IMR-90 (cell line): ENCODE measurements around the gene CCDC134. TPM values are rescaled to one million over a fixed set of nuclear protein-coding genes. Genes with fewer than 3 reads are reported as not detected.

Experiments used
- ATAC-seq: fragments of 200-7000 bp; cut with Tn5 transposase; 2 replicates; pipeline ENCODE4 v1.9.1; 2020; ENCODE audit warnings: low read depth, mild to moderate bottlenecking, moderate library complexity
- BruUV-seq: library from RNA; stranded (reverse); fragments of 400-500 nt; replicated peaks from 2 replicates; lab custom pipeline; 2021; lab: Mats Ljungman, UMichigan
- CTCF ChIA-PET: fragments of 300-600 bp; formaldehyde crosslinking; extraction: SDS; loops from one replicate; lab custom pipeline; 2021; ENCODE audit warnings: antibody characterized with exemption; lab: Yijun Ruan, JAX
- POLR2A ChIA-PET: fragments of 300-600 bp; sonication (Branson Sonifier 250); formaldehyde crosslinking; loops from one replicate; lab custom pipeline; 2022; ENCODE audit warnings: antibody characterized with exemption; ENCODE audit not compliant: unreplicated experiment; lab: Charles Lee
- DNase-seq: peaks from one replicate; pipeline ENCODE4 v3.0.0; 2013
- H2AFZ ChIP-seq: replicated peaks from 2 replicates; pipeline ENCODE3; 2013; ENCODE audit warnings: low read length, mild to moderate bottlenecking; ENCODE audit not compliant: poor library complexity
- H2AK5ac ChIP-seq: 2 replicates; pipeline ENCODE4 v1.6.1; 2013; ENCODE audit warnings: low read depth, low read length, inconsistent platforms
- H2AK9ac ChIP-seq: replicated peaks from 2 replicates; pipeline ENCODE3; 2013; ENCODE audit warnings: mild to moderate bottlenecking, low read depth, low read length, moderate library complexity; ENCODE audit not compliant: poor library complexity
- H2BK120ac ChIP-seq: 2 replicates; pipeline ENCODE4 v1.6.1; 2013; ENCODE audit warnings: low read depth, low read length, inconsistent platforms
- H2BK15ac ChIP-seq: 3 replicates; pipeline ENCODE4 v1.6.1; 2013; ENCODE audit warnings: low read depth, low read length, inconsistent platforms
- H2BK20ac ChIP-seq: 2 replicates; pipeline ENCODE4 v1.6.1; 2013; ENCODE audit warnings: low read depth, mild to moderate bottlenecking, inconsistent platforms, low read length, moderate library complexity
- H2BK5ac ChIP-seq: 2 replicates; pipeline ENCODE4 v1.6.1; 2013; ENCODE audit warnings: mild to moderate bottlenecking, low read depth, low read length, inconsistent platforms; ENCODE audit not compliant: poor library complexity, severe bottlenecking
- H3K14ac ChIP-seq: replicated peaks from 2 replicates; pipeline ENCODE4 v1.6.1; 2013; ENCODE audit warnings: low read depth, low read length, inconsistent platforms
- H3K18ac ChIP-seq: 2 replicates; pipeline ENCODE4 v1.6.1; 2013; ENCODE audit warnings: low read depth, low read length, control low read depth
- H3K23ac ChIP-seq: 2 replicates; pipeline ENCODE4 v1.6.1; 2013; ENCODE audit warnings: low read depth, low read length, inconsistent platforms
- H3K27ac ChIP-seq: 2 replicates; pipeline ENCODE4 v1.5.1; 2013; ENCODE audit warnings: mild to moderate bottlenecking, control low read depth, low read length; ENCODE audit not compliant: insufficient read depth
- H3K27me3 ChIP-seq: 2 replicates; pipeline ENCODE4 v1.6.1; 2013; ENCODE audit warnings: low read length; ENCODE audit not compliant: control insufficient read depth, insufficient read depth
- H3K36me3 ChIP-seq: 2 replicates; pipeline ENCODE4 v1.6.1; 2013; ENCODE audit warnings: low read length, mixed read lengths; ENCODE audit not compliant: control insufficient read depth, insufficient read depth
- H3K4ac ChIP-seq: 2 replicates; pipeline ENCODE4 v1.6.1; 2013; ENCODE audit warnings: low read depth, low read length, inconsistent platforms
- H3K4me1 ChIP-seq: 2 replicates; pipeline ENCODE4 v1.6.1; 2013; ENCODE audit warnings: low read length, mixed read lengths; ENCODE audit not compliant: control insufficient read depth, insufficient read depth
- H3K4me2 ChIP-seq: 2 replicates; pipeline ENCODE4 v1.6.1; 2013; ENCODE audit warnings: low read depth, mild to moderate bottlenecking, control low read depth, low read length, moderate library complexity
- H3K4me3 ChIP-seq: 2 replicates; pipeline ENCODE4 v1.5.1; 2013; ENCODE audit warnings: low read depth, mild to moderate bottlenecking, control low read depth, low read length, moderate library complexity; ENCODE audit not compliant: insufficient read depth
- H3K56ac ChIP-seq: 2 replicates; pipeline ENCODE4 v1.6.1; 2013; ENCODE audit warnings: low read length, inconsistent platforms; ENCODE audit not compliant: insufficient read depth; ENCODE audit errors: extremely low read depth
- H3K79me1 ChIP-seq, 2 experiments: 2 replicates each; pipeline ENCODE4 v1.6.1; 2013; ENCODE audit warnings: low read length in 2 of 2, inconsistent platforms in 1 of 2, low read depth in 1 of 2
- H3K9ac ChIP-seq: 2 replicates; pipeline ENCODE4 v1.6.1; 2013; ENCODE audit warnings: low read depth, low read length, control low read depth
- H3K9me1 ChIP-seq: 2 replicates; pipeline ENCODE4 v1.6.1; 2013; ENCODE audit warnings: low read length, inconsistent platforms; ENCODE audit not compliant: insufficient read depth
- H3K9me3 ChIP-seq: 2 replicates; pipeline ENCODE4 v1.6.1; 2013; ENCODE audit warnings: low read length; ENCODE audit not compliant: control insufficient read depth, insufficient read depth
- H4K20me1 ChIP-seq: 2 replicates; pipeline ENCODE4 v1.6.1; 2013; ENCODE audit warnings: low read length, inconsistent platforms; ENCODE audit not compliant: insufficient read depth
- H4K5ac ChIP-seq: 2 replicates; pipeline ENCODE4 v1.6.1; 2013; ENCODE audit warnings: mild to moderate bottlenecking, low read depth, low read length, control low read depth
- H4K8ac ChIP-seq, 2 experiments: 2 replicates each; pipeline ENCODE4 v1.6.1; 2013; ENCODE audit warnings: low read depth in 2 of 2, low read length in 2 of 2, control low read depth in 1 of 2, inconsistent platforms in 1 of 2
- H4K91ac ChIP-seq: 2 replicates; pipeline ENCODE4 v1.6.1; 2013; ENCODE audit warnings: low read depth, low read length, inconsistent platforms; ENCODE audit not compliant: insufficient read depth
- BHLHE40 ChIP-seq: fragments of 150-350 bp; IDR thresholded peaks from 2 replicates; pipeline ENCODE4 v1.6.1; 2016; ENCODE audit warnings: mild to moderate bottlenecking, low read depth, low read length
- CEBPB ChIP-seq: IDR thresholded peaks from 2 replicates; pipeline ENCODE4 v1.6.1; 2012; ENCODE audit warnings: low read depth, low read length, improper control_type of control experiment
- CHD1 ChIP-seq: IDR thresholded peaks from 2 replicates; pipeline ENCODE4 v1.6.1; 2012; ENCODE audit warnings: low read depth, low read length, improper control_type of control experiment
- CTCF ChIP-seq: conservative IDR thresholded peaks from 2 replicates; pipeline ENCODE4 v1.5.1; 2012; ENCODE audit warnings: mild to moderate bottlenecking, low read depth, low read length, improper control_type of control experiment
- ELK1 ChIP-seq: fragments of 150-350 bp; IDR thresholded peaks from 2 replicates; pipeline ENCODE4 v1.6.1; 2016; ENCODE audit warnings: low read depth, mild to moderate bottlenecking, low read length, moderate library complexity, borderline replicate concordance
- FOS ChIP-seq: fragments of 150-350 bp; IDR thresholded peaks from 2 replicates; pipeline ENCODE4 v1.6.1; 2016; ENCODE audit warnings: low read depth, low read length
- MAFK ChIP-seq: IDR thresholded peaks from 2 replicates; pipeline ENCODE4 v1.6.1; 2012; ENCODE audit warnings: low read depth, low read length, improper control_type of control experiment
- MAZ ChIP-seq: IDR thresholded peaks from 2 replicates; pipeline ENCODE4 v1.6.1; 2012; ENCODE audit warnings: low read depth, mild to moderate bottlenecking, low read length, improper control_type of control experiment, moderate library complexity, borderline replicate concordance
- MXI1 ChIP-seq: IDR thresholded peaks from 2 replicates; pipeline ENCODE4 v1.6.1; 2012; ENCODE audit warnings: low read depth, mild to moderate bottlenecking, low read length, moderate library complexity, borderline replicate concordance
- NFE2L2 ChIP-seq: fragments of 150-350 bp; IDR thresholded peaks from 2 replicates; pipeline ENCODE4 v1.6.1; 2016; ENCODE audit warnings: low read depth, mild to moderate bottlenecking, low read length
- POLR2A ChIP-seq: IDR thresholded peaks from 2 replicates; pipeline ENCODE4 v1.6.1; 2012; ENCODE audit warnings: mild to moderate bottlenecking, low read depth, low read length
- RAD21 ChIP-seq: IDR thresholded peaks from 2 replicates; pipeline ENCODE4 v1.6.1; 2012; ENCODE audit warnings: low read length, improper control_type of control experiment
- RCOR1 ChIP-seq: IDR thresholded peaks from 2 replicates; pipeline ENCODE4 v1.6.1; 2012; ENCODE audit warnings: mild to moderate bottlenecking, low read length, improper control_type of control experiment; ENCODE audit not compliant: insufficient replicate concordance
- RFX5 ChIP-seq: IDR thresholded peaks from 2 replicates; pipeline ENCODE4 v1.8.0; 2012; ENCODE audit warnings: low read depth, mild to moderate bottlenecking, low read length, moderate library complexity
- SMC3 ChIP-seq: fragments of 150-350 bp; IDR thresholded peaks from 2 replicates; pipeline ENCODE4 v1.6.1; 2016; ENCODE audit warnings: low read depth, mild to moderate bottlenecking, antibody characterized with exemption, low read length, moderate library complexity
- USF2 ChIP-seq: fragments of 150-350 bp; IDR thresholded peaks from 2 replicates; pipeline ENCODE4 v1.6.1; 2017; ENCODE audit warnings: mild to moderate bottlenecking, antibody characterized with exemption, low read length, low read depth
- whole genome bisulfite sequencing, 2 experiments: methylation state at CpG; one replicate each; pipeline versions ENCODE4 v1.1.5 to v1.1.7; 2013; ENCODE audit warnings: missing lambda C conversion rate in 2 of 2; ENCODE audit not compliant: insufficient read length in 1 of 2; ENCODE audit errors: extremely low coverage in 2 of 2; 5-methylcytosine and 5-hydroxymethylcytosine counted together
- dilution Hi-C: fragments of 300-500 bp; cut with HindIII; formaldehyde crosslinking; loops from one replicate; pipeline ENCODE4 v1.14.3; 2018; ENCODE audit warnings: low sequenced_read_pairs; ENCODE audit not compliant: unreplicated experiment
- in situ Hi-C: fragments of 300-500 bp; cut with MboI; formaldehyde crosslinking; loops from 3 replicates; pipeline ENCODE4 v1.14.3; 2019; ENCODE audit warnings: low sequenced_read_pairs, inconsistent platforms, mixed read lengths
- intact Hi-C: fragments of 100-400 bp; cut with micrococcal nuclease; formaldehyde crosslinking; loops from 2 replicates; pipeline ENCODE4 v1.10.0; 2022
- polyA plus RNA-seq, 3 experiments: library from polyadenylated mRNA; depleted of rRNA; stranded (reverse); fragments of >200 nt; gene quantifications; 2 replicates each; pipeline ENCODE4 v1.2.3, GENCODE V29; 2012; ENCODE audit warnings: low replicate concordance in 1 of 3
- total RNA-seq: library from RNA; depleted of rRNA; stranded (reverse); fragments of >200 nt; gene quantifications from 2 replicates; pipeline ENCODE4 v1.2.3, GENCODE V29; 2012

CCDC134 gene
- total and polyA plus RNA-seq, 2 of the 4 experiments (the other 2 are of a cell fraction): 5.1 to 7.0 TPM

GRCh38 chr22:41757502-41757901, 43.0 kb upstream of the CCDC134 start:
- Histone ChIP-seq H3K23ac (no peak overlapping the region), H3K18ac (no peak overlapping the region), H3K9me1 (no peaks in the 10 kb centered on the region; the same call in 1 of the 2 replicates), H3K4me3 (no peak overlapping the region), H2BK5ac (no peak overlapping the region), H3K9ac (no peak overlapping the region), H2BK120ac (no peak overlapping the region), H2AK9ac (no peak overlapping the region), H3K9me3 (no peaks in the 10 kb centered on the region), H2AK5ac (no peak overlapping the region), H3K56ac (no peak overlapping the region), H2BK20ac (no peak overlapping the region), H3K4me2 (no peak overlapping the region), H2BK15ac (no peak overlapping the region), H4K5ac (no peak overlapping the region), H3K27me3 (peaks cover 18% of the 10 kb centered on the region), H4K8ac (no peak overlapping the region), H3K79me1 (no peaks in the 10 kb centered on the region), H3K4me1 (no peaks in the 10 kb centered on the region), H3K14ac (no peak overlapping the region), H4K20me1 (no peaks in the 10 kb centered on the region), H3K27ac (no peak overlapping the region), H4K91ac (no peak overlapping the region), H3K36me3 (no peaks in the 10 kb centered on the region), H2AFZ (no peak overlapping the region), H3K4ac (no peak overlapping the region)
- ChIA-PET POLR2A (no interaction called here), CTCF (interaction anchor here (0.6 kb wide), 1 partner anchor 1083 kb away, joined by 3 read pairs; no protein-coding TSS in a partner anchor)
- dilution Hi-C loops (no loop called here), in situ Hi-C loops (no loop called here), intact Hi-C loops (no loop called here)
- no peak for ATAC-seq
- TF ChIP-seq USF2: no peak
- no peak for TF ChIP-seq MAZ
- TF ChIP-seq CTCF: no peak
- TF ChIP-seq FOS: no peak
- TF ChIP-seq RAD21: no peak
- TF ChIP-seq RCOR1: no peak
- TF ChIP-seq NFE2L2: no peak
- no peak for TF ChIP-seq MXI1
- TF ChIP-seq MAFK: no peak
- TF ChIP-seq CEBPB: no peak
- TF ChIP-seq RFX5: no peak
- TF ChIP-seq POLR2A: no peak
- no peak for TF ChIP-seq SMC3
- TF ChIP-seq CHD1: no peak
- TF ChIP-seq ELK1: no peak
- TF ChIP-seq BHLHE40: no peak
- no TSS peak for BruUV-seq
- WGBS, 2 experiments: 80% methylated on average over 1 of the region's 5 CpGs; no CpG with 5 or more reads in 1 of the 2 experiments
- no peak for DNase-seq
